HepG2 (cell line): ENCODE measurements around the gene DOCK9. TPM values are rescaled to one million over a fixed set of nuclear protein-coding genes. Genes with fewer than 3 reads are reported as not detected.

Experiments
- ATAC-seq: fragments of 200-7000 bp; cut with Tn5 transposase; 3 replicates; pipeline ENCODE4 v1.9.1; 2020; ENCODE audit warnings: mild to moderate bottlenecking, moderate library complexity
- BruUV-seq: library from RNA; stranded (reverse); fragments of 400-500 nt; replicated peaks from 2 replicates; lab custom pipeline; 2021; lab: Mats Ljungman, UMichigan
- CTCF ChIA-PET: fragments of 300-600 bp; formaldehyde crosslinking; extraction: SDS; loops from one replicate; lab custom pipeline; 2021; ENCODE audit warnings: low total read pairs, inconsistent platforms, low intra/inter-chr PET ratio; lab: Yijun Ruan, JAX
- POLR2A ChIA-PET: fragments of 350-600 bp; sonication (Branson Sonifier 250); formaldehyde crosslinking; loops from one replicate; lab custom pipeline; 2020; ENCODE audit warnings: antibody characterized with exemption, inconsistent platforms; lab: Yijun Ruan, JAX
- DNase-seq: peaks from one replicate; pipeline ENCODE4 v3.0.0-alpha.2; 2015; ENCODE audit warnings: low spot score
- FAIRE-seq: peaks from 3 replicates; lab custom pipeline; 2011; peaks lifted over from hg19 to GRCh38; lab: Jason Lieb, UNC
- H2AFZ ChIP-seq: one replicate; pipeline ENCODE4 v1.6.1; 2011; ENCODE audit warnings: low read length, inconsistent platforms
- H3K27ac ChIP-seq: fragments of 300-600 bp; 3 replicates; pipeline ENCODE4 v1.8.0; 2011; ENCODE audit warnings: mixed run types, mild to moderate bottlenecking, mixed read lengths, low read length, inconsistent platforms; ENCODE audit not compliant: insufficient read depth; ENCODE audit errors: extremely low read length
- H3K27me3 ChIP-seq, 2 experiments: fragments of 200-600 bp in 1 of 2; 2 replicates in 1 of 2; 3 replicates in 1 of 2; pipeline versions ENCODE4 v1.6.0 to v1.8.0; 2011; ENCODE audit warnings: low read length in 2 of 2, mild to moderate bottlenecking in 2 of 2, moderate library complexity in 2 of 2, inconsistent platforms in 1 of 2; ENCODE audit not compliant: insufficient read depth in 2 of 2, control insufficient read depth in 1 of 2
- H3K36me3 ChIP-seq, 2 experiments: fragments of 200-600 bp in 1 of 2; replicated peaks in 1 of 2; 2 replicates in 1 of 2; 3 replicates in 1 of 2; pipeline versions ENCODE4 v1.5.1 to v1.8.0; 2011; ENCODE audit warnings: low read length in 2 of 2, inconsistent platforms in 1 of 2; ENCODE audit not compliant: insufficient read depth in 2 of 2, control insufficient read depth in 1 of 2
- H3K4me1 ChIP-seq: 2 replicates; pipeline ENCODE4 v1.5.1; 2012; ENCODE audit warnings: low read length, inconsistent platforms; ENCODE audit not compliant: insufficient read depth
- H3K4me2 ChIP-seq: 2 replicates; pipeline ENCODE4 v1.6.0; 2011; ENCODE audit warnings: low read depth, low read length, inconsistent platforms
- H3K4me3 ChIP-seq, 3 experiments: fragments of 200-600 bp in 1 of 3; sonication (generic), shearing (Covaris generic) in 1 of 3; replicated peaks in 1 of 3; 2 replicates each; pipeline ENCODE4 v1.5.1; 2011 to 2016; ENCODE audit warnings: low read length in 3 of 3, inconsistent platforms in 2 of 3, low read depth in 2 of 3, mild to moderate bottlenecking in 2 of 3, control low read depth in 1 of 3, mixed read lengths in 1 of 3; ENCODE audit not compliant: insufficient read depth in 1 of 3
- H3K79me2 ChIP-seq: one replicate; pipeline ENCODE4 v1.6.1; 2011; ENCODE audit warnings: low read length, inconsistent platforms; ENCODE audit not compliant: insufficient read depth
- H3K9ac ChIP-seq: 2 replicates; pipeline ENCODE4 v1.6.0; 2011; ENCODE audit warnings: mild to moderate bottlenecking, low read depth, low read length, inconsistent platforms; ENCODE audit not compliant: insufficient read depth
- H3K9me3 ChIP-seq: 2 replicates; pipeline ENCODE4 v1.5.1; 2012; ENCODE audit warnings: mild to moderate bottlenecking, low read length
- H4K20me1 ChIP-seq: 2 replicates; pipeline ENCODE4 v1.6.0; 2011; ENCODE audit warnings: inconsistent platforms, mild to moderate bottlenecking, low read length, moderate library complexity; ENCODE audit not compliant: insufficient read depth
- ATF7 ChIP-seq, 2 experiments: fragments of 450-650 bp in 1 of 2; sonication (generic) in 1 of 2; formaldehyde crosslinking in 1 of 2; IDR thresholded peaks; 2 replicates each; pipeline versions ENCODE4 v1.4.0 to v1.6.1; 2016 to 2020; ENCODE audit warnings: antibody characterized with exemption in 1 of 2, mild to moderate bottlenecking in 1 of 2, missing genetic modification reagents in 1 of 2
- DZIP1 ChIP-seq: sonication (generic); formaldehyde crosslinking; IDR thresholded peaks from 2 replicates; pipeline ENCODE4 v1.5.0; 2020; ENCODE audit warnings: mild to moderate bottlenecking, missing genetic modification reagents
- MED1 ChIP-seq: sonication (generic); formaldehyde crosslinking; IDR thresholded peaks from 2 replicates; pipeline ENCODE4 v1.4.0; 2020; ENCODE audit warnings: missing genetic modification reagents
- SP2 ChIP-seq: sonication (generic); formaldehyde crosslinking; IDR thresholded peaks from 2 replicates; pipeline ENCODE4 v1.5.1; 2020; ENCODE audit warnings: mild to moderate bottlenecking, missing genetic modification reagents
- ZFP41 ChIP-seq: sonication (generic); formaldehyde crosslinking; IDR thresholded peaks from 2 replicates; pipeline ENCODE4 v1.4.0; 2020; ENCODE audit warnings: mild to moderate bottlenecking, missing genetic modification reagents, borderline replicate concordance
- ZNF124 ChIP-seq: sonication (generic); formaldehyde crosslinking; IDR thresholded peaks from 2 replicates; pipeline ENCODE4 v1.4.0; 2020; ENCODE audit warnings: missing genetic modification reagents
- ZNF350 ChIP-seq: sonication (generic); formaldehyde crosslinking; IDR thresholded peaks from 2 replicates; pipeline ENCODE4 v1.4.0; 2020; ENCODE audit warnings: mild to moderate bottlenecking, low read depth, missing genetic modification reagents, borderline replicate concordance
- ZNF878 ChIP-seq: sonication (generic); formaldehyde crosslinking; IDR thresholded peaks from 2 replicates; pipeline ENCODE4 v1.8.1; 2023; ENCODE audit warnings: mild to moderate bottlenecking, missing genetic modification reagents, moderate library complexity
- ZSCAN20 ChIP-seq: sonication (generic); formaldehyde crosslinking; IDR thresholded peaks from 2 replicates; pipeline ENCODE4 v1.4.0; 2020; ENCODE audit warnings: missing genetic modification reagents, mild to moderate bottlenecking, borderline replicate concordance
- ZSCAN25 ChIP-seq: sonication (generic); formaldehyde crosslinking; IDR thresholded peaks from 2 replicates; pipeline ENCODE4 v1.8.0; 2022; ENCODE audit warnings: mild to moderate bottlenecking, missing genetic modification reagents
- WGBS: methylation state at CpG from one replicate; pipeline ENCODE4 v1.1.6; 2017; ENCODE audit warnings: low lambda C conversion rate; 5-methylcytosine and 5-hydroxymethylcytosine counted together
- in situ Hi-C: cut with HindIII; loops from 2 replicates; pipeline ENCODE4 v1.10.0; 2017; ENCODE audit warnings: low pct_unique_long_range_greater_than_20kb; ENCODE audit not compliant: extremely low pct_ligation_motif_present
- intact Hi-C: fragments of 100-400 bp; cut with micrococcal nuclease; formaldehyde crosslinking; loops from one replicate; pipeline ENCODE4 v1.10.0; 2022; ENCODE audit not compliant: unreplicated experiment
- polyA plus RNA-seq, 8 experiments: library from polyadenylated mRNA; depleted of rRNA in 3 of 8; stranded (reverse) in 7 of 8; unstranded in 1 of 8; fragments of >200 nt; fragmentation: Illumina TruSeq in 4 of 8; extraction: Trizol in 4 of 8; gene quantifications; 2 replicates each; pipeline versions ENCODE4 v1.2.1 to v1.2.3, GENCODE V29; 2011 to 2016; ENCODE audit warnings: low read depth in 4 of 8, missing spikeins in 1 of 8, mixed read lengths in 1 of 8; ENCODE audit not compliant: insufficient read depth in 1 of 8
- total RNA-seq, 5 experiments: library from RNA; depleted of rRNA; stranded (reverse); fragments of >200 nt; fragmentation: Illumina TruSeq; extraction: Trizol; gene quantifications; 2 replicates each; pipeline ENCODE4 v1.2.3, GENCODE V29; 2016; ENCODE audit warnings: low read depth in 1 of 5
- TF ChIP-seq, protein P1 (sequence below): sonication (generic); formaldehyde crosslinking; IDR thresholded peaks from 2 replicates; pipeline ENCODE4 v1.4.0; 2020; ENCODE audit warnings: mild to moderate bottlenecking, missing genetic modification reagents
- TF ChIP-seq, protein P2 (sequence below): IDR thresholded peaks from 2 replicates; pipeline ENCODE4 v1.6.1; 2016; ENCODE audit warnings: mild to moderate bottlenecking, missing biosample characterization, missing genetic modification reagents
- TF ChIP-seq, protein P3 (sequence below): sonication (generic); formaldehyde crosslinking; IDR thresholded peaks from 2 replicates; pipeline ENCODE4 v1.5.0; 2020; ENCODE audit warnings: mild to moderate bottlenecking, missing genetic modification reagents

DOCK9 gene
- total and polyA plus RNA-seq, 2 of the 13 experiments (the other 11 are each of a cell fraction or from before 2014, with no cell fraction given): 0.44 to 0.97 TPM

DNA sequence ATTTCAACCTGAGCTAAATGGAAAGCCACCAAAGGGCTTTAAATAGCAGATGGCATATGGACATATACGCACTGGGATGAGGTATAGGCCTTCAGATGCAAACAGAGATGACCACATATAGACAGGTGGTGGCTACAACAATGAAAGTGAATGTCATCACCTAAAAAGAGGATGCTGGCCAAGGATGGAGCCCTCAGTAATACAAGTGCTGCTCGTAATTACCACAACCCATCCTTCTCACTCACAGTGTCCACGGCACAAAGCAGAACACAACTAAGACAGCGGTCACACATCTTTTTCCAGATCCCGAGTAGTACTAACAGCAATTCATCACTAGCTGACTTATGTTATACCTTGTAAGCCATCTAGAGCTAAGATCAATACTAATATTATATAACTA lies 18.2 kb upstream of the DOCK9 start (continued):
- no peak for TF ChIP-seq DZIP1 (CRISPR knock-in tag)
- no peak for TF ChIP-seq ZNF878 (CRISPR knock-in tag)

GRCh38 chr13:98994896-98995295 lies 17.0 kb upstream of the DOCK9 start:
- no peaks in the 10 kb centered on the region for H3K36me3 ChIP-seq
- POLR2A ChIA-PET: no interaction called here
- no peaks in the 10 kb centered on the region for H3K27me3 ChIP-seq
- H3K4me3 ChIP-seq: no peak overlapping the region
- in situ Hi-C loops: no loop called here
- no peaks in the 10 kb centered on the region for H3K4me1 ChIP-seq
- H4K20me1 ChIP-seq: no peaks in the 10 kb centered on the region
- intact Hi-C loops: no loop called here
- WGBS: 66% methylated on average over 6 of the region's 6 CpGs
- DNase-seq (no peak), ATAC-seq (no peak), FAIRE-seq (no peak)
- no peaks in the 10 kb centered on the region for H3K79me2 ChIP-seq
- no peak overlapping the region for H3K9ac ChIP-seq
- no peak overlapping the region for H3K4me2 ChIP-seq
- CTCF ChIA-PET: no interaction called here
- H3K27ac ChIP-seq: no peak overlapping the region
- no peak overlapping the region for H2AFZ ChIP-seq
- BruUV-seq: no TSS peak
- H3K9me3 ChIP-seq: no peaks in the 10 kb centered on the region
- TF ChIP-seq, protein P1, sequence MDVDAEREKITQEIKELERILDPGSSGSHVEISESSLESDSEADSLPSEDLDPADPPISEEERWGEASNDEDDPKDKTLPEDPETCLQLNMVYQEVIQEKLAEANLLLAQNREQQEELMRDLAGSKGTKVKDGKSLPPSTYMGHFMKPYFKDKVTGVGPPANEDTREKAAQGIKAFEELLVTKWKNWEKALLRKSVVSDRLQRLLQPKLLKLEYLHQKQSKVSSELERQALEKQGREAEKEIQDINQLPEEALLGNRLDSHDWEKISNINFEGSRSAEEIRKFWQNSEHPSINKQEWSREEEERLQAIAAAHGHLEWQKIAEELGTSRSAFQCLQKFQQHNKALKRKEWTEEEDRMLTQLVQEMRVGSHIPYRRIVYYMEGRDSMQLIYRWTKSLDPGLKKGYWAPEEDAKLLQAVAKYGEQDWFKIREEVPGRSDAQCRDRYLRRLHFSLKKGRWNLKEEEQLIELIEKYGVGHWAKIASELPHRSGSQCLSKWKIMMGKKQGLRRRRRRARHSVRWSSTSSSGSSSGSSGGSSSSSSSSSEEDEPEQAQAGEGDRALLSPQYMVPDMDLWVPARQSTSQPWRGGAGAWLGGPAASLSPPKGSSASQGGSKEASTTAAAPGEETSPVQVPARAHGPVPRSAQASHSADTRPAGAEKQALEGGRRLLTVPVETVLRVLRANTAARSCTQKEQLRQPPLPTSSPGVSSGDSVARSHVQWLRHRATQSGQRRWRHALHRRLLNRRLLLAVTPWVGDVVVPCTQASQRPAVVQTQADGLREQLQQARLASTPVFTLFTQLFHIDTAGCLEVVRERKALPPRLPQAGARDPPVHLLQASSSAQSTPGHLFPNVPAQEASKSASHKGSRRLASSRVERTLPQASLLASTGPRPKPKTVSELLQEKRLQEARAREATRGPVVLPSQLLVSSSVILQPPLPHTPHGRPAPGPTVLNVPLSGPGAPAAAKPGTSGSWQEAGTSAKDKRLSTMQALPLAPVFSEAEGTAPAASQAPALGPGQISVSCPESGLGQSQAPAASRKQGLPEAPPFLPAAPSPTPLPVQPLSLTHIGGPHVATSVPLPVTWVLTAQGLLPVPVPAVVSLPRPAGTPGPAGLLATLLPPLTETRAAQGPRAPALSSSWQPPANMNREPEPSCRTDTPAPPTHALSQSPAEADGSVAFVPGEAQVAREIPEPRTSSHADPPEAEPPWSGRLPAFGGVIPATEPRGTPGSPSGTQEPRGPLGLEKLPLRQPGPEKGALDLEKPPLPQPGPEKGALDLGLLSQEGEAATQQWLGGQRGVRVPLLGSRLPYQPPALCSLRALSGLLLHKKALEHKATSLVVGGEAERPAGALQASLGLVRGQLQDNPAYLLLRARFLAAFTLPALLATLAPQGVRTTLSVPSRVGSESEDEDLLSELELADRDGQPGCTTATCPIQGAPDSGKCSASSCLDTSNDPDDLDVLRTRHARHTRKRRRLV (CRISPR knock-in tag): no peak
- TF ChIP-seq ATF7 (IDR thresholded peaks at IDR 0.05): no peak
- no peak for TF ChIP-seq ATF7 (CRISPR knock-in tag; IDR thresholded peaks at IDR 0.05)
- TF ChIP-seq ZSCAN20 (CRISPR knock-in tag): no peak
- TF ChIP-seq, protein P2, sequence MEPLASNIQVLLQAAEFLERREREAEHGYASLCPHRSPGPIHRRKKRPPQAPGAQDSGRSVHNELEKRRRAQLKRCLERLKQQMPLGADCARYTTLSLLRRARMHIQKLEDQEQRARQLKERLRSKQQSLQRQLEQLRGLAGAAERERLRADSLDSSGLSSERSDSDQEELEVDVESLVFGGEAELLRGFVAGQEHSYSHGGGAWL (CRISPR knock-in tag): no peak
- no peak for TF ChIP-seq MED1 (CRISPR knock-in tag)
- no peak for TF ChIP-seq SP2 (CRISPR knock-in tag)
- TF ChIP-seq ZNF124: no peak
- no peak for TF ChIP-seq ZNF350 (CRISPR knock-in tag)
- no peak for TF ChIP-seq ZFP41
- TF ChIP-seq, protein P3, sequence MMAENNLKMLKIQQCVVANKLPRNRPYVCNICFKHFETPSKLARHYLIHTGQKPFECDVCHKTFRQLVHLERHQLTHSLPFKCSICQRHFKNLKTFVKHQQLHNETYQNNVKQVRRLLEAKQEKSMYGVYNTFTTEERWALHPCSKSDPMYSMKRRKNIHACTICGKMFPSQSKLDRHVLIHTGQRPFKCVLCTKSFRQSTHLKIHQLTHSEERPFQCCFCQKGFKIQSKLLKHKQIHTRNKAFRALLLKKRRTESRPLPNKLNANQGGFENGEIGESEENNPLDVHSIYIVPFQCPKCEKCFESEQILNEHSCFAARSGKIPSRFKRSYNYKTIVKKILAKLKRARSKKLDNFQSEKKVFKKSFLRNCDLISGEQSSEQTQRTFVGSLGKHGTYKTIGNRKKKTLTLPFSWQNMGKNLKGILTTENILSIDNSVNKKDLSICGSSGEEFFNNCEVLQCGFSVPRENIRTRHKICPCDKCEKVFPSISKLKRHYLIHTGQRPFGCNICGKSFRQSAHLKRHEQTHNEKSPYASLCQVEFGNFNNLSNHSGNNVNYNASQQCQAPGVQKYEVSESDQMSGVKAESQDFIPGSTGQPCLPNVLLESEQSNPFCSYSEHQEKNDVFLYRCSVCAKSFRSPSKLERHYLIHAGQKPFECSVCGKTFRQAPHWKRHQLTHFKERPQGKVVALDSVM (CRISPR knock-in tag): no peak
- no peak for TF ChIP-seq ZSCAN25 (CRISPR knock-in tag)
